ENCODE results near the gene INPP5J.
"Not testable (repeated sequence)": the region's sequence is repeated elsewhere in the genome, so short reads cannot be mapped to it uniquely, and the experiment has no call there.

Gene INPP5J

DNA sequence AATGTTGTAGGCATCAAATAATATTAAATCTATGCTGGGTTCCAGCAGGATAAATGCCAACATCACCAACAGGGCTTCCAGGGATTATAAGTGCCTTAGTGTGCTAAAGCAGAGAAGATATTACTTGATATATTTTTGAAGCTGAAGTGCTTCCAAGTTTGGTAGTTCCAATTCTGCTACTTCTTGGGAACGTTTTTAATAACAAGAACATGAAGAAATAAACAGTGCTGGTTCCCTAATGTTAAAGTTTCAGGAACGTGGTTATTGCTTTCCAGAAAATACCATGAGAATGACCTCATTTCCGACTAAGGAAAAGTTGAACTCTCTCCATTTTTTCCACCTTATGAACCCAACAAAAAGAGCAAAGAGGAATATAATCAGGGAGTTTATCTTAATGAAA lies 32.7 kb downstream of the INPP5J start:
- no peak for FAIRE-seq

DNA sequence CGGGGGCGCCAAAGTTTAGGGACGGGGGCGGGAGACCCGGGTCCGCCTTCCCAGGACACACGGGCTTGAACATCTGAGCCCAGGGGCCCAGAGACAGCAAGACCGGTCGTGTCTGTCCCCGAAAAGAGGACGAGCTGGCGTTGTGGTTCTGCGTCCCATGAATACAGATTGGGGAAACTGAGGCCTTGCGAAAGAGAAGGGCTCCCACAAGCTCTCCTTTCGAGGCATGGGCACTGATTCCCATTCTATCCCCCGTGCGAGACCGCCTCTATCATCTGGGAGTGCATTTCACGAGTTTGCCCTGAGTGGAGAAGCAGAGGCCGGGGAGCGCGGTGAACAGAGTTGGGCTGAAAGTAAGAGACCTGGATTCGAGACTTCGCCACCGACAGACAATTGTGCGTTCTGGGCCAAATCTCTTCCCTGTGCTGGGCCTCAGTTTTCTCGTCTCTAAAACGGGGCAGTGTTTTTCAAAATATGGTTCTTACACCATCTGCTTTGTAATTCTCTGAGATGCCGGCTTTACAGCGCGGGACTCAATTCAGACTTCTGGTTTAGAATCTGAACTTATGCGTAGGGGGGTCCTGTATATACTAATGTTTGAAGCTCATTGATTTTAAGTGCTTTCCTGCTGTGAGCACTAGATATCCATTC lies 37.7 kb downstream of the INPP5J start:
- no peak for FAIRE-seq

DNA sequence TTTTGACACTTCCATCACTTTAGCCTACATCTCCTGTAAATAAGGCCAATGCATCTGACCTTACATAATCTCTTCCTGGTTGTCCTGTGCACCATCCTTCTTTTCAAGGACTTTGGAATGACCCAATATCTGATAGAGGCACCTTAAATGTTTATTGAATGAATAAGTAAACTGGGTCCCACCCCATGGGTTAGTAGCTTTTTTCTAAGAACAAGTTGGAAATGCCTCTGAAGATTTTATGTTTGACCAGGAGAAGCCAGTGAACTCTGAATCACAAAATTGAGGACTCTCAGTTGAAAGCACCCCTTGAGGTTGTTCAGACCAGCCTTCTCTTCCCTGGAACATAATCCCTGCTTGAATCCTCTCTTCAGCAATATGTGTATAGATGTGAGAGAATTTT lies 38.6 kb downstream of the INPP5J start:
- no peak for FAIRE-seq

DNA sequence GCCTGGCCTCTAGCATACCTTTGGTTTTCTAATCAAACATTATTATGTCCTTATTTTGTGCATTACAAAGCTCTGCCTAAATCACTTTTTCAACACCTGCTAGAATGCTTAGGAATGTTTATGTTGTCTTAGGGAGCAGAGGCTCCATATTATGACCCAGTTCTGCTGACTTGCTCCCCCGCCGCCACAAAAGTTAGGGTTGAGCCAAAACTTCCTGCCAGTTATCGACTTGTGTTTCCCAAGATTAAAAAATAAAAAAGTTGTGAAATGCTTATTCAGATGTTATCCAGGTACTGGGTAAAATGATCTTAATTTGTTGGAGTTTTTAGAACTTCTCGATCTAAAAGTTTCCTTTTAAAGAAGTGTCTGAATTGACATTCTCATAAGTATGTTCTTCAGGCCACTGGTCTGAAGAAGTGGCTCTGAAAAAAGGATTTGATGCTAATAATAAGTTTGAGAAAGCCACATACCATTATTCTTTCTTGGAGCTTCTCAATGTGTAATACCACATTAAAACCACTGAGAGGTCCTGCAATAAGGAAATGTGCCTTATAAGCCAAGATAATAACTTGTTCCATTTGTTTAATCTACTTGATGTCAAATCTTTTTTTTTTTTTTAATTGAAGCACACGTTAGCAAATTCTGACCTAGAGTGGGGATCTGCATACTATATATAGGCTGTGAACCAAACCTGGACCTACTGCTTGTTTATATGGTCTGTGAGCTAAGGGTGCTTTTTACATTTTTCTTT lies 39.4 kb downstream of the INPP5J start:
- no peak for FAIRE-seq

DNA sequence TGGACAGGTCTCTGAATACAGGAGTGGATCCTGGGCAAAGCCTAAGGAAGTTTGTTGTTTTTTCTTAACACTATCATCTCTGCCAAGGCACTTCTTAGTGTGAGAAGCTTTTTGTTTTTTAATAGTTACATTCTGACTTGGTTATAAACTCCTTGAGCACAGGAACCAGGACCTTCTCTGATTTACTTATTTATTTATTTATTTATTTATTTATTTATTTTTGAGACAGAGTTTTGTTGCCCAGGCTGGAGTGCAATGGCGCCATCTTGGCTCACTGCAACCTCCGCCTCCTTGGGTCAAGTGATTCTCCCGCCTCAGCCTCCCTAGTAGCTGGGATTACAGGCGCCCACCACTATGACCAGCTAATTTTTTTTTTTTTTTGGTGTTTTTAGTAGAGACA lies 48.2 kb downstream of the INPP5J start:
- no peak for FAIRE-seq

DNA sequence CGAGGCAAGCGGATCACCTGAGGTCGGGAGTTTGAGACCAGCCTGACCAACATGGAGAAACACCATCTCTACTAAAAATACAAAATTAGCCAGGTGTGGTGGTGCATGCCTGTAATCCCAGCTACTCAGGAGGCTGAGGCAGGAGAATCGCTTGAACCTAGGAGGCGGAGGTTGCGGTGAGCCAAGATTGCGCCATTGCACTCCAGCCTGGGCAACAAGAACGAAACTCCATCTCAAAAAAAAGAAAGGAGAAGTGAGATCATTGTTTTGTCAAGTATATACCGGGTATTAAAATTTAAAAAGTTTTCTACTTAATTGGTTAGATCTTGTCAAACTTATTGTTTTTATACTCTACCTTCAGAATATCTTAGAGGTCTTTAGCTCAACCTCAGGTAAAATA lies 49.0 kb downstream of the INPP5J start:
- FAIRE-seq, result not testable (repeated sequence)

DNA sequence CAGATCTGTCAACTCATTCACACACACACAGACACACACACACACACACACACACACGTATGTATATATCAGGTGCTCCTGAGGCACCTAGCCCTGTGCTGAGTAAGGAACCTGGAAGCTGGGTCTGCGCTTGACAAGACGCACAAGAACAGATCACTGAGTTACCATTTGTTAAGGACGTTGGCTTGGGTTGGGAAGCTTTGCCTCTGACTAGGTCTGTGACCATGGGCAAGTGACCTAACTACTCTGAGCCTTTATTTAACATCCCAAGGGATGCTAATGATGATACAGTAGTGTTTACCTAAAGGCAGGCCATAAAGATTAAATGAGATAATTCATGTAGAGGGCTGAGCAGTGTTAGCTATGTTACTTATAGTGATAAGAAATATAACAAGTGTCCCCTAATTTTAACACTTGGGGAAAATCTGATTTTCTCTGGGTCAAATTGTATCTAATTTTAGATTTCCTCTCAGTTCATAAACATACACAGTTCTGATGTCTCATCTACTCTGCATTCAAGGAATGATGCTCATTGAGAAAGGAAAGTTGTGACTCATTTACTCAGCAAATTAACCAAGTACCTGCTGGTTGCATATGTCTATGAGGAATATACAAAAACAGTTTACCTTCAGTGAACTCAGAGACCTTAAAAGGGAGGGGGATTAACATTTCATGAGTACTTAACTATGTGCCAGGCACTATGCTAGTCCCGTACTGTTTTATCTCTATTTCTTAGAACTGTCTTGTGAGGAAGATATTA lies 50.8 kb downstream of the INPP5J start:
- no peak for FAIRE-seq

DNA sequence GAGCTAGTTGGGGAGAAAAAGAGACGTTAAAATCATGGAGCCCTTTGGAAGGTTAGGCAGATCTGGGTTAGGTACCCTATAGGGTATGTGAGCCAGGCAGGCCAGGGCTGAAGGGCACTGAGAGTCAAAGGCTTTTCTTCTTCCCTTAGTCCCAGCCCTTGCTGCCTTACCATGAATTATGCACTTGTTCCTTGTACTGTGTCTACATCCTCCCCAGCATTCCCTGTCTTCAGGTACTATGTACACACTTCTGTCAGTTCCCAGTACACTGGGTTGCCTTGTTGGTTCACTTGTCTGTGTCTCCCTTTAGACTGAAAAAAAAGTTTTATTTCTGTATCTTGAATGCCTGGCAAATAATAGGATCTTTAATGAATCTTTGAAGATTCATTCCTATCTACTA lies 54.2 kb downstream of the INPP5J start:
- no peak for FAIRE-seq

DNA sequence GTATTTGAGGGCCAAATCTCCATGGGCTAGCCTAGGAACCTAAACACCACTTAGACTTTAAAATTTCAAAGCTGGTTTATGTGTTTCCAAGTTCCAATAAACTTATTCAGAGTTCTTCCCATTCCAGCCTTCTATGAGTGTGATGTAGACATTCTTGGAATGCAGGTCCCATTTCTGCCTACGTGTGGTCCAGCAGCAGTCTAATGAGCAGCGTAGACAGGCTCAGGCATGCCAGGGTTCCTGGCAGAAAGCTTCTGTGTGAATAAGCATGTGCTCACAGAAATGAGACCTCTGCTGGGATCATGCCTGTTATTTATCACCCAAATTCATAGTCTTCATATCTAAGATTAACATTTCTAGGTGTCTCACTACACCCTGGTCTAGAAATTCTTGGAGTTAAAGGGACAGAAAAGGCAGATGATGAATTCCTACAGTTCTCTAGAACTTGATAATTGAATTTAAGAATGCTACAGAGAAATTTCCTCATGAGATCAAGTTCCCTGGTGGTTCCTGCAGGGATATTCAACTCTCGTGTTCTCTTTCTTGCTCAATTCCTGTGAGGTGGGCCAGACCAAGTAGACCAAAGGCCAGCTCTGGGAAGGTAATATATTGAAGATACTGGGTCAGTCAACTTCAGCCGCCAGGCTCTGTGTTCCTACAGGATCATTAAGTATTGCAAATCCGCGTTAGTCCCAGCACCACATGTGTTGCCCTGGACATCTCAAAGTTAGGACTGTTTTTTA lies 54.8 kb downstream of the INPP5J start:
- no peak for FAIRE-seq

DNA sequence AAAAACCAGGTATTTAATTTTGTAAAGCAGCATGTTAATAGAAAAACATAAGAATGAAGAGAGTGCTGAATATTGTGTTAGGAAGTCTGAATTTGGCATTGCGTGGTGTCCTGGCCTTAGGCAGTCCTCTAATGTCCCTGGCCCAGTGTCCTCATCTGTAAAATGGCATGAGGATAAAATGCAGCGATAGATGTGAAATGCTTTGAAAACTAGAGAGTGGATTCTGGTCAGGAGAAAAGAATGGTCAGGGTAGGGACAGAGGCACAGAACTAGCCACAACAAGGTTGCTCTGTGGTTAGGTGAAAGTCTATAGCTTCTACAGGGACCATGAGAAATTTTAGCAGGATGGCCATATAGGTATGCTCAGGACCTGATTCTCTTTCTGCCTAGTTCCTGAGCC lies 56.1 kb downstream of the INPP5J start:
- no peak for FAIRE-seq

DNA sequence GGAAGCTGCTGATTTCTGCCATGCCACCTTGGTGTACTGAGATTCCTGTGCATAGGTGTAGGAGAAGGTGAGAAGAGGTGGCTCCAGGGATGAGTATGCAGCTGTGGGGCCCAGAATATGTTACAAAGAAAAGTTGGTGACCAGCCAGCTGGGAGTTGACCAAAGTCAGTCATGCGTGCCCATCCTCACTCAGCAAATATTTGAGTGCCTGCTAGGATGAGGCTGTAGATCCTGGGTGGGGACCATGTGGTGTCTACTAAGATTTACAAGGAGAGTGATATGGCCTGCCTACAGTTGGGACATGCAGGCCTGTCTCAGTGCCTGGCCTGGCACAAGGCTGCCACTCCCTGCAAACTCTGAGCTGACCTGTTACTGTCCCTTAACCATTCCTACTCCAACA lies 56.6 kb downstream of the INPP5J start:
- no peak for FAIRE-seq

DNA sequence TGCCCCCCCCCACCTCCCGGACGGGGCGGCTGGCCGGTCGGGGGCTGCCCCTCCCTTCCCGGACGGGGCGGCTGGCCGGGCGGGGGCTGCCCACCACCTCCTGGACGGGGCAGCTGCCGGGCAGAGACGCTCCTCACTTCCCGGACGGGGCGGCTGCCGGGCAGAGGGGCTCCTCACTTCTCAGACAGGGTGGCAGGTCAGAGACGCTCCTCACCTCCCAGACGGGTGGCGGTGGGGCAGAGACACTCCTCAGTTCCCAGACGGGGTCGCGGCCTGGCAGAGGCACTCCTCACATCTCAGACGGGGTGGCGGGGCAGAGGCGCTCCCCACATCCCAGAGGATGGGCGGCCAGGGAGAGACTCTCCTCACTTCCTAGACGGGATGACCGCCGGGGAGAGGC lies 61.2 kb downstream of the INPP5J start:
- no peak for FAIRE-seq
